ENCODE results near the gene SKA1.
"Not testable (repeated sequence)": the region's sequence is repeated elsewhere in the genome, so short reads cannot be mapped to it uniquely, and the experiment has no call there.

Gene SKA1

GRCh38 chr18:50432915-50433314 lies 58.1 kb downstream of the SKA1 start:
- Histone ChIP-seq H3K27ac (no peak overlapping the region), H3K4me3 (no peak overlapping the region)
- DNase-seq (ENCODE audit: low spot score): no peak
- no peak for TF ChIP-seq CTCF (IDR thresholded peaks at IDR 0.05)

GRCh38 chr18:50436742-50437141 lies 61.9 kb downstream of the SKA1 start:
- H3K4me3 ChIP-seq; H3K27ac ChIP-seq; DNase-seq (ENCODE audit: low spot score): not testable (repeated sequence)

GRCh38 chr18:50439460-50440015 lies 64.7 kb downstream of the SKA1 start:
- no peak for DNase-seq (ENCODE audit: low spot score)
- no peak overlapping the region for H3K4me3 ChIP-seq
- H3K27ac ChIP-seq: no peak overlapping the region
- TF ChIP-seq CTCF (IDR thresholded peaks at IDR 0.05): no peak

- DNase-seq (ENCODE audit: low spot score): no peak
- no peak for TF ChIP-seq CTCF (IDR thresholded peaks at IDR 0.05)
- Histone ChIP-seq H3K4me3 (no peak overlapping the region), H3K27ac (no peak overlapping the region)
Measured at GRCh38 chr18:50441016-50441415, 66.2 kb downstream of the SKA1 start.

GRCh38 chr18:50441501-50441900 lies 66.7 kb downstream of the SKA1 start:
- no peak for DNase-seq (ENCODE audit: low spot score)
- Histone ChIP-seq H3K4me3 (no peak overlapping the region), H3K27ac (no peak overlapping the region)
- TF ChIP-seq CTCF (IDR thresholded peaks at IDR 0.05): no peak

All from coronary artery (tissue), 2 donors.